ENCODE results near the gene MCTP1. TPM values are rescaled to one million over a fixed set of nuclear protein-coding genes. Genes with fewer than 3 reads are reported as not detected.

The MCTP1 gene
- polyA plus RNA-seq = 4.8 TPM
- long read RNA-seq, donor 1 = 0 reads
- long read RNA-seq, donor 2 = 0 reads
- long read RNA-seq, donor 3, partial matches to known transcripts = 0 of 1 reads
- long read RNA-seq, donor 3, other reads (novel, unspliced or antisense) = 0 of 1 reads
- long read RNA-seq, donor 4 = 0 reads
- long read RNA-seq, donor 5 = 0 reads
- long read RNA-seq, donor 6 = 0 reads
- long read RNA-seq, donor 7 = 0 reads
- long read RNA-seq, donor 8 = 0 reads
- long read RNA-seq, donor 9 = 0 reads
- long read RNA-seq, donor 10, partial matches to known transcripts = 0 of 1 reads
- long read RNA-seq, donor 10, other reads (novel, unspliced or antisense) = 0 of 1 reads
- long read RNA-seq, donor 11, partial matches to known transcripts = 0 of 1 reads
- long read RNA-seq, donor 11, other reads (novel, unspliced or antisense) = 0 of 1 reads

GRCh38 chr5:95284572-95285408 lies at the start of gene MCTP1:
Gene MCTP1 (minus strand): TSS chr5:95285094.
- Histone ChIP-seq H3K9me3 (ENCODE audit: control insufficient read depth, low read depth, low read length) (no peaks in the 10 kb centered on the region), H3K36me3 (ENCODE audit: control insufficient read depth, insufficient read depth, low read length) (no peaks in the 10 kb centered on the region), H3K27me3 (ENCODE audit: control insufficient read depth, insufficient read depth, low read length) (peaks cover 56% of the 10 kb centered on the region), H3K4me3 (ENCODE audit: low read length) (peak within 1 kb of the TSS; percentile 49), H3K27ac (ENCODE audit: low read length) (no peak within 1 kb of the TSS), H3K4me1 (ENCODE audit: control insufficient read depth, insufficient read depth, low read length) (peaks cover 12% of the 10 kb centered on the region)
- peak in 1 of 2 donors; percentile 54 for DNase-seq
- WGBS (ENCODE audit: insufficient coverage, low lambda C conversion rate) = no CpG with 5 or more reads among the region's 83 CpGs

- no peaks in the 10 kb centered on the region for H3K36me3 ChIP-seq (ENCODE audit: control insufficient read depth, insufficient read depth, low read length)
- WGBS (ENCODE audit: insufficient coverage, low lambda C conversion rate) = no CpG with 5 or more reads among the region's 3 CpGs
Observed at GRCh38 chr5:95332158-95332557, 47.3 kb upstream of the MCTP1 start.

GRCh38 chr5:95331358-95331757 lies 46.5 kb upstream of the MCTP1 start:
- Histone ChIP-seq H3K9me3 (ENCODE audit: control insufficient read depth, low read depth, low read length) (no peaks in the 10 kb centered on the region), H3K27me3 (ENCODE audit: control insufficient read depth, insufficient read depth, low read length) (no peaks in the 10 kb centered on the region), H3K27ac (ENCODE audit: low read length) (no peak overlapping the region), H3K4me1 (ENCODE audit: control insufficient read depth, insufficient read depth, low read length) (no peaks in the 10 kb centered on the region), H3K4me3 (ENCODE audit: low read length) (no peak overlapping the region), H3K36me3 (ENCODE audit: control insufficient read depth, insufficient read depth, low read length) (no peaks in the 10 kb centered on the region)
- no peak for DNase-seq
- no CpG with 5 or more reads among the region's 3 CpGs for WGBS (ENCODE audit: insufficient coverage, low lambda C conversion rate)

More at GRCh38 chr5:95332158-95332557, 47.3 kb upstream of the MCTP1 start:
- Histone ChIP-seq H3K27ac (ENCODE audit: low read length) (no peak overlapping the region), H3K9me3 (ENCODE audit: control insufficient read depth, low read depth, low read length) (no peaks in the 10 kb centered on the region), H3K27me3 (ENCODE audit: control insufficient read depth, insufficient read depth, low read length) (no peaks in the 10 kb centered on the region), H3K4me1 (ENCODE audit: control insufficient read depth, insufficient read depth, low read length) (no peaks in the 10 kb centered on the region), H3K4me3 (ENCODE audit: low read length) (no peak overlapping the region)
- no peak for DNase-seq

DNA sequence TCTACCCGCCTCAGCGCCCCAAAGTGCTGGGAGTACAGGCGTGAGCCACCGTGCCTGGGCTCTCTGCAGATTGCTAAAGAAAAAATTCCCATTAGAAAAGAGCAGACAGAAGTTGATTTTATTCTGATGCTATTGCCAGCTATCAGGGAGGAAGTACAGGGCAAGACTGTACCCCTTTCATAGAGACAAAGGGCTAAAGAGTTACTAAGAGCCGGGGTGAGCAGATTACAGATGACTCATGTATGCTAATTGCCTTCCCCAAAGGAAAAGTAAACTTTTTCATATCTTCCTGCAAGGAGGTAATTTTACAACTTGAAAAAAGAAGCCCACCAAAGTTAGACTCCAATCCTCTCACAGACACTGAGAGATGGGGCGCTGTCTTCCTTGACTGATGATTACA lies 42.3 kb upstream of the MCTP1 start:
- no peaks in the 10 kb centered on the region for H3K27me3 ChIP-seq (ENCODE audit: control insufficient read depth, insufficient read depth, low read length)
- WGBS (ENCODE audit: insufficient coverage, low lambda C conversion rate) = 0% methylated on average over 1 of the region's 6 CpGs
- no peak overlapping the region for H3K4me3 ChIP-seq (ENCODE audit: low read length)
- H3K9me3 ChIP-seq (ENCODE audit: control insufficient read depth, low read depth, low read length) = no peaks in the 10 kb centered on the region
- DNase-seq = no peak
- H3K4me1 ChIP-seq (ENCODE audit: control insufficient read depth, insufficient read depth, low read length) = no peaks in the 10 kb centered on the region
- H3K27ac ChIP-seq (ENCODE audit: low read length) = no peak overlapping the region
- H3K36me3 ChIP-seq (ENCODE audit: control insufficient read depth, insufficient read depth, low read length) = no peaks in the 10 kb centered on the region

DNA sequence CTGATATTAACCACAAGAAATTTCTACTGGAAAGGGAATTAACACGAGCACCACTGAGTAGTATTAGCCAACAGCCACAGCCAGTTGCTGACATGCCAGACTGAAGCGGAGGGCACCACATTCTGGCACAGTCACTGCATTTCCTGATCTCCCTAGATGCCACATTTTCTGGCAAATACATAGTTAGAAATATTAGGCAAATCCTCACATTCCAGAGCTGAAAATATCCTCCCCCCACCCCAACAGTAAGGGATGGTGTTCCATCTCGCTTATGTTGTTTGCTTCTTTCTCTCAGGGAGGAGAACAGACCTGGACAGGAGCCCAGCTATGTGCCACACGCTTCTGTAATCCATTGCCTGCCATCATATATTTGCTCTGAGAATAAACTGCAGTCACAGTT lies 32.8 kb upstream of the MCTP1 start:
- Histone ChIP-seq H3K27me3 (ENCODE audit: control insufficient read depth, insufficient read depth, low read length) (no peaks in the 10 kb centered on the region), H3K36me3 (ENCODE audit: control insufficient read depth, insufficient read depth, low read length) (no peaks in the 10 kb centered on the region), H3K4me3 (ENCODE audit: low read length) (no peak overlapping the region), H3K9me3 (ENCODE audit: control insufficient read depth, low read depth, low read length) (no peaks in the 10 kb centered on the region), H3K27ac (ENCODE audit: low read length) (no peak overlapping the region), H3K4me1 (ENCODE audit: control insufficient read depth, insufficient read depth, low read length) (no peaks in the 10 kb centered on the region)
- 40% methylated on average over 1 of the region's 4 CpGs for whole genome bisulfite sequencing (ENCODE audit: insufficient coverage, low lambda C conversion rate)
- no peak for DNase-seq

DNA sequence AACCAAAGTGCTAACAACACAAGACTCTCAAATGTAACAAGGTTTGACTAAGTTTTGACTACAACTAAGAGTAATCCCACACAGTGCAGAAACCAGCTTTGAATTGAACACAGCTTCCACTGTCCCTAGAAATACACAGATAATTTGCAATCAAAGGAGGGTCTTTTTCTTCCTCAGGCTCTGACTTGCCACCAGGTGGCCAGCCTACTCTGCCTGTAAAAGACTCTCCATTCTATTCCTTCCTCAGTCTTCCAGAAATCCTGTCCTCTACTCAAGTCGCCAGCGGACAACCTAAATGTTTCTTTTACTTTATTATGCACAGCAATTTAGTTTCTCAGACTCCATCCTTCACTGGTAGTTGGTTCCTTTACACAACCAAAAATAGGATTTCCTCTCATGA lies 32.2 kb upstream of the MCTP1 start:
- no peaks in the 10 kb centered on the region for H3K4me1 ChIP-seq (ENCODE audit: control insufficient read depth, insufficient read depth, low read length)
- H3K9me3 ChIP-seq (ENCODE audit: control insufficient read depth, low read depth, low read length) = no peaks in the 10 kb centered on the region
- no peaks in the 10 kb centered on the region for H3K36me3 ChIP-seq (ENCODE audit: control insufficient read depth, insufficient read depth, low read length)
- DNase-seq = no peak
- WGBS (ENCODE audit: insufficient coverage, low lambda C conversion rate) = 92% methylated on average over 2 of the region's 2 CpGs
- no peaks in the 10 kb centered on the region for H3K27me3 ChIP-seq (ENCODE audit: control insufficient read depth, insufficient read depth, low read length)
- no peak overlapping the region for H3K27ac ChIP-seq (ENCODE audit: low read length)
- no peak overlapping the region for H3K4me3 ChIP-seq (ENCODE audit: low read length)

DNA sequence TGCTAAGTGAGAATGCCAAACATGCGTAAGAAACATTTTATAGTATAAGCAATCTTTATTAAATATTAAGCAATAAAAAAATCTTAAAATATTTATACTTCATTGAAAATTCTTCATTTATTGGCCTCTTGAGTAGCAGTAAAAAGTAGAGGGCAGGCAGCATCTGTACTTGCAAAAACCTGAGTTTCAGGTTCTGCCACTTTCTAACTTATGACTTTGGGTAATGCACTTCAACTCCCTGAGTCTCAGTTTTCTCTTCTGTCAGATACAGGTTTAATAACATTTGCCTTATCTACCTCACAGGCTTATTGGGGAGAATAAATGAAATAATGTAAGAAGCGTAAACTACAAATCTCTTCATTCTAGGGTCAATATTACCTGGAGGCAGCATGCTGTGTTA lies 19.8 kb upstream of the MCTP1 start:
- Histone ChIP-seq H3K4me1 (ENCODE audit: control insufficient read depth, insufficient read depth, low read length) (no peaks in the 10 kb centered on the region), H3K27me3 (ENCODE audit: control insufficient read depth, insufficient read depth, low read length) (no peaks in the 10 kb centered on the region), H3K36me3 (ENCODE audit: control insufficient read depth, insufficient read depth, low read length) (no peaks in the 10 kb centered on the region), H3K9me3 (ENCODE audit: control insufficient read depth, low read depth, low read length) (no peaks in the 10 kb centered on the region), H3K4me3 (ENCODE audit: low read length) (no peak overlapping the region), H3K27ac (ENCODE audit: low read length) (no peak overlapping the region)
- no peak for DNase-seq
- WGBS (ENCODE audit: insufficient coverage, low lambda C conversion rate) = no CpG with 5 or more reads among the region's 2 CpGs

DNA sequence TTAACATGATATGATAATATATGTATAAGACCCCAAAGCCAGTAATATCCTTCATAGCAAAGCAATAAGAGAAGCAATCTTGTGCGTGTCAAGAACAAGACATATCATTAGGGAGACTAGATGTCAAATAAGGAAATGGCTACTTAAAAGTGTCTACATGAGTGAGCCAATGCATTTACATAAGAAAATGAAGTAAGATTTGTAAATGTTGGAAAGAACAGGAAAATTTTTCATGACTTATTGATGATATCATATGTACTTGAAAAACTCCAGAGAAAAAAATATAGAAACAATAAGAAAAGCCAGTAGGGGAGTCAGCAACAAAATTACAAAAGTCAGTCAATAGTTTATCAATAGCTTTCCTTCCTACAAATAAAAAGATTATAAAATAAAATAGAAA lies 13.8 kb upstream of the MCTP1 start:
- peaks cover 5% of the 10 kb centered on the region for H3K27me3 ChIP-seq (ENCODE audit: control insufficient read depth, insufficient read depth, low read length)
- no peak for DNase-seq
- H3K4me1 ChIP-seq (ENCODE audit: control insufficient read depth, insufficient read depth, low read length) = no peaks in the 10 kb centered on the region
- no peaks in the 10 kb centered on the region for H3K36me3 ChIP-seq (ENCODE audit: control insufficient read depth, insufficient read depth, low read length)
- no peak overlapping the region for H3K4me3 ChIP-seq (ENCODE audit: low read length)
- WGBS (ENCODE audit: insufficient coverage, low lambda C conversion rate) = 80% methylated on average over 1 of the region's 1 CpG
- H3K9me3 ChIP-seq (ENCODE audit: control insufficient read depth, low read depth, low read length) = no peaks in the 10 kb centered on the region
- H3K27ac ChIP-seq (ENCODE audit: low read length) = no peak overlapping the region

- WGBS (ENCODE audit: insufficient coverage, low lambda C conversion rate) = no CpG with 5 or more reads among the region's 2 CpGs
Observed at GRCh38 chr5:95296291-95296690, 11.4 kb upstream of the MCTP1 start.

DNA sequence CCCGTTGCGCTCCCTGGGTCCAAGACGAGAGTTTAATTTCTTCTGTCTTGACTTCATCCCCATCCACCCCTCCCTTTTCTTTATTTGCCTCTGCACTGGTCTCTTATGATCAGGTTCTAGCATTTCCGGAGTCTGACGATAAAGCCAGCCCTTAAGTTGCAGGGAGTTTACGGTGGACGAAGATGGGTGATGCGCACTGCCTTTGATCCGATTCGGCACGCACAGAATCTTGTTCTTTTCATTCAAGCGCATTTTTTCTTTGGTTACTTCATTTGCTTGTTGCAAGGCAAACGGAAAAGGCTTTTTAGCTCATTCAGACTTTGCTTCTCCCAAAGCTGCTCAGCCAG lies 488 bp upstream of the MCTP1 start:
- DNase-seq = no peak
- Histone ChIP-seq H3K27ac (ENCODE audit: low read length) (no peak overlapping the region), H3K9me3 (ENCODE audit: control insufficient read depth, low read depth, low read length) (no peaks in the 10 kb centered on the region), H3K4me3 (ENCODE audit: low read length) (peak overlapping the region; percentile 49), H3K27me3 (ENCODE audit: control insufficient read depth, insufficient read depth, low read length) (peaks cover 56% of the 10 kb centered on the region), H3K4me1 (ENCODE audit: control insufficient read depth, insufficient read depth, low read length) (peaks cover 12% of the 10 kb centered on the region), H3K36me3 (ENCODE audit: control insufficient read depth, insufficient read depth, low read length) (no peaks in the 10 kb centered on the region)
- WGBS (ENCODE audit: insufficient coverage, low lambda C conversion rate) = no CpG with 5 or more reads among the region's 13 CpGs

More at GRCh38 chr5:95296291-95296690, 11.4 kb upstream of the MCTP1 start:
- Histone ChIP-seq H3K36me3 (ENCODE audit: control insufficient read depth, insufficient read depth, low read length) (no peaks in the 10 kb centered on the region), H3K4me3 (ENCODE audit: low read length) (no peak overlapping the region), H3K27me3 (ENCODE audit: control insufficient read depth, insufficient read depth, low read length) (peaks cover 5% of the 10 kb centered on the region), H3K27ac (ENCODE audit: low read length) (no peak overlapping the region), H3K9me3 (ENCODE audit: control insufficient read depth, low read depth, low read length) (no peaks in the 10 kb centered on the region), H3K4me1 (ENCODE audit: control insufficient read depth, insufficient read depth, low read length) (no peaks in the 10 kb centered on the region)
- no peak for DNase-seq

Data from large intestine (tissue), 12 donors.